ENCODE data around the gene UBR4. TPM values are rescaled to one million over a fixed set of nuclear protein-coding genes. Genes with fewer than 3 reads are reported as not detected.

UBR4 gene
- total RNA-seq, 1 experiment from 2014 or later = 107 TPM

- DNase-seq (ENCODE audit: low read depth, low spot score) = no peak
- Histone ChIP-seq H3K9me3 (ENCODE audit: control insufficient read depth in 1 of 2, insufficient read depth in 1 of 2, low read depth in 1 of 2, low read length in 2 of 2) (no peaks in the 10 kb centered on the region), H3K4me1 (ENCODE audit: control insufficient read depth in 1 of 2, insufficient read depth in 2 of 2, low read length in 2 of 2) (no peaks in the 10 kb centered on the region), H2AFZ (ENCODE audit: low read depth, low read length, poor library complexity, severe bottlenecking) (no peak overlapping the region), H3K27me3 (ENCODE audit: insufficient read depth, low read length) (no peaks in the 10 kb centered on the region), H3K79me2 (ENCODE audit: insufficient read depth, low read length) (no peaks in the 10 kb centered on the region), H3K9ac (ENCODE audit: low read length) (no peak overlapping the region), H3K36me3 (ENCODE audit: control insufficient read depth in 1 of 2, insufficient read depth in 2 of 2, low read length in 2 of 2) (peaks cover 67 to 70% of the 10 kb centered on the region in 2 experiments), H3K27ac (ENCODE audit: low read depth, low read length) (no peak overlapping the region), H3K4me2 (ENCODE audit: low read length) (no peak overlapping the region), H3K4me3 (replicated peaks in 1 of 2; ENCODE audit: low read depth in 1 of 2, low read length in 2 of 2) (no peak overlapping the region), H4K20me1 (ENCODE audit: insufficient read depth) (no peaks in the 10 kb centered on the region), H3K9me2 (ENCODE audit: insufficient read depth) (no peaks in the 10 kb centered on the region)
- ChIA-PET CTCF (no interaction called here), POLR2A (no interaction called here), RAD21 (ENCODE audit: low non-redundant PET in 1 of 2, low total read pairs in 2 of 2, uncharacterized antibody in 2 of 2, unreplicated experiment in 2 of 2) (no interaction called here)
- TF ChIP-seq JUND (IDR thresholded peaks at IDR 0.05) (no peak), EZH2phosphoT487 (IDR thresholded peaks at IDR 0.05; ENCODE audit: borderline replicate concordance) (no peak), EGR1 (IDR thresholded peaks at IDR 0.05; ENCODE audit: low read depth) (no peak), TCF7L2 (IDR thresholded peaks at IDR 0.05; ENCODE audit: borderline replicate concordance, extremely low read depth, insufficient read depth, insufficient read length) (no peak)
- TF ChIP-seq, protein P1, sequence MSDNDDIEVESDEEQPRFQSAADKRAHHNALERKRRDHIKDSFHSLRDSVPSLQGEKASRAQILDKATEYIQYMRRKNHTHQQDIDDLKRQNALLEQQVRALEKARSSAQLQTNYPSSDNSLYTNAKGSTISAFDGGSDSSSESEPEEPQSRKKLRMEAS (IDR thresholded peaks at IDR 0.05) = no peak
- TF ChIP-seq, protein P2, sequence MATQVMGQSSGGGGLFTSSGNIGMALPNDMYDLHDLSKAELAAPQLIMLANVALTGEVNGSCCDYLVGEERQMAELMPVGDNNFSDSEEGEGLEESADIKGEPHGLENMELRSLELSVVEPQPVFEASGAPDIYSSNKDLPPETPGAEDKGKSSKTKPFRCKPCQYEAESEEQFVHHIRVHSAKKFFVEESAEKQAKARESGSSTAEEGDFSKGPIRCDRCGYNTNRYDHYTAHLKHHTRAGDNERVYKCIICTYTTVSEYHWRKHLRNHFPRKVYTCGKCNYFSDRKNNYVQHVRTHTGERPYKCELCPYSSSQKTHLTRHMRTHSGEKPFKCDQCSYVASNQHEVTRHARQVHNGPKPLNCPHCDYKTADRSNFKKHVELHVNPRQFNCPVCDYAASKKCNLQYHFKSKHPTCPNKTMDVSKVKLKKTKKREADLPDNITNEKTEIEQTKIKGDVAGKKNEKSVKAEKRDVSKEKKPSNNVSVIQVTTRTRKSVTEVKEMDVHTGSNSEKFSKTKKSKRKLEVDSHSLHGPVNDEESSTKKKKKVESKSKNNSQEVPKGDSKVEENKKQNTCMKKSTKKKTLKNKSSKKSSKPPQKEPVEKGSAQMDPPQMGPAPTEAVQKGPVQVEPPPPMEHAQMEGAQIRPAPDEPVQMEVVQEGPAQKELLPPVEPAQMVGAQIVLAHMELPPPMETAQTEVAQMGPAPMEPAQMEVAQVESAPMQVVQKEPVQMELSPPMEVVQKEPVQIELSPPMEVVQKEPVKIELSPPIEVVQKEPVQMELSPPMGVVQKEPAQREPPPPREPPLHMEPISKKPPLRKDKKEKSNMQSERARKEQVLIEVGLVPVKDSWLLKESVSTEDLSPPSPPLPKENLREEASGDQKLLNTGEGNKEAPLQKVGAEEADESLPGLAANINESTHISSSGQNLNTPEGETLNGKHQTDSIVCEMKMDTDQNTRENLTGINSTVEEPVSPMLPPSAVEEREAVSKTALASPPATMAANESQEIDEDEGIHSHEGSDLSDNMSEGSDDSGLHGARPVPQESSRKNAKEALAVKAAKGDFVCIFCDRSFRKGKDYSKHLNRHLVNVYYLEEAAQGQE (IDR thresholded peaks at IDR 0.05; ENCODE audit: low read depth) = no peak
- intact Hi-C loops (cut with micrococcal nuclease) = no loop called here
- BruUV-seq (replicated peaks) = no TSS peak
- no peak for ATAC-seq
Observed at GRCh38 chr1:19101244-19101643, 108.8 kb downstream of the UBR4 start.

DNA sequence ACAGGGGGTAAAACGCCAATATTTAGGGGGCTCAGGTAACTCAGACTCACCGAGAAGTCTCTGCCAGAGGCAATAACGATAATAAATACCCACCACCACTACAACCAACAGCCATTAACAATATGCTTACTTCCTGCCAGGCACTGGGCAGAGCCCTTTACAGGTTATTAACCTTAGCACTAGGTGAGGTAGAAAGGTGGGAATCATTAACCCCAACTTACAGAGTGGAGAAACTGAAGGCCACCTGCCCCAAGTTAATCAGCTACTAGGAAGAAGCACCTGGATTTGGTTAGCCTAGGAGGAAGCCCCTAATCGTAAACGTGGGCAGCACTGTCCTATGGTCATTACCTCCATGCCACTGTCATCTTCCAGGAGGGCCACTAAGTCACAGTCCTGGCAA is 110.0 kb downstream of the UBR4 start:
- H3K9me2 ChIP-seq (ENCODE audit: insufficient read depth) = no peaks in the 10 kb centered on the region
- H4K20me1 ChIP-seq (ENCODE audit: insufficient read depth) = no peaks in the 10 kb centered on the region
- POLR2A ChIA-PET = no interaction called here
- H3K4me1 ChIP-seq (ENCODE audit: control insufficient read depth in 1 of 2, insufficient read depth in 2 of 2, low read length in 2 of 2) = no peaks in the 10 kb centered on the region
- BruUV-seq (replicated peaks) = no TSS peak
- H3K4me2 ChIP-seq (ENCODE audit: low read length) = no peak overlapping the region
- H3K27ac ChIP-seq (ENCODE audit: low read depth, low read length) = no peak overlapping the region
- no peak overlapping the region for H3K9ac ChIP-seq (ENCODE audit: low read length)
- H3K27me3 ChIP-seq (ENCODE audit: insufficient read depth, low read length) = no peaks in the 10 kb centered on the region
- CTCF ChIA-PET = no interaction called here
- no peak overlapping the region for H2AFZ ChIP-seq (ENCODE audit: low read depth, low read length, poor library complexity, severe bottlenecking)
- RAD21 ChIA-PET (ENCODE audit: low non-redundant PET in 1 of 2, low total read pairs in 2 of 2, uncharacterized antibody in 2 of 2, unreplicated experiment in 2 of 2) = no interaction called here
- TF ChIP-seq TCF7L2 (IDR thresholded peaks at IDR 0.05; ENCODE audit: borderline replicate concordance, extremely low read depth, insufficient read depth, insufficient read length) (no peak), EZH2phosphoT487 (IDR thresholded peaks at IDR 0.05; ENCODE audit: borderline replicate concordance) (no peak), ZNF274 (IDR thresholded peaks at IDR 0.05; ENCODE audit: low read depth, low read length) (no peak), EGR1 (IDR thresholded peaks at IDR 0.05; ENCODE audit: low read depth) (no peak), POLR2AphosphoS5 (IDR thresholded peaks at IDR 0.05; ENCODE audit: low read depth, low read length) (no peak), RAD21 (IDR thresholded peaks at IDR 0.05; ENCODE audit: low read depth) (no peak), SRF (IDR thresholded peaks at IDR 0.05; ENCODE audit: low read depth) (no peak)
- TF ChIP-seq, protein P1 (IDR thresholded peaks at IDR 0.05) = no peak
- TF ChIP-seq, protein P2 (IDR thresholded peaks at IDR 0.05; ENCODE audit: low read depth) = no peak
- intact Hi-C loops (cut with micrococcal nuclease) = no loop called here
- H3K36me3 ChIP-seq (ENCODE audit: control insufficient read depth in 1 of 2, insufficient read depth in 2 of 2, low read length in 2 of 2) = peaks cover 66% of the 10 kb centered on the region in 2 experiments
- no peak overlapping the region for H3K4me3 ChIP-seq (replicated peaks in 1 of 2; ENCODE audit: low read depth in 1 of 2, low read length in 2 of 2)
- H3K79me2 ChIP-seq (ENCODE audit: insufficient read depth, low read length) = no peaks in the 10 kb centered on the region
- ATAC-seq (no peak), DNase-seq (ENCODE audit: low read depth, low spot score) (no peak)
- H3K9me3 ChIP-seq (ENCODE audit: control insufficient read depth in 1 of 2, insufficient read depth in 1 of 2, low read depth in 1 of 2, low read length in 2 of 2) = no peaks in the 10 kb centered on the region

Data from HCT116 (cell line).